Subcutaneous abdominal adipose tissue (tissue), 5 donors: ENCODE measurements around the gene SUOX.
A peak's percentile ranks its signal among the peaks of the same experiment; 100 is the strongest.
"Not testable (repeated sequence)": the region's sequence is repeated elsewhere in the genome, so short reads cannot be mapped to it uniquely, and the experiment has no call there.

ENCODE experiments used
- H3K27ac ChIP-seq: one replicate; pipeline ENCODE4 v1.7.0; 2013; ENCODE audit warnings: low read depth, mild to moderate bottlenecking, inconsistent platforms, low read length, moderate library complexity
- H3K27me3 ChIP-seq, 5 donors: one replicate each; pipeline ENCODE4 v1.7.0; 2013; ENCODE audit warnings: low read length in 5 of 5, inconsistent platforms in 1 of 5; ENCODE audit not compliant: control insufficient read depth in 5 of 5, insufficient read depth in 4 of 5
- H3K36me3 ChIP-seq, 5 donors: one replicate each; pipeline ENCODE4 v1.7.0; 2013; ENCODE audit warnings: low read length in 5 of 5; ENCODE audit not compliant: control insufficient read depth in 5 of 5, insufficient read depth in 5 of 5
- H3K4me1 ChIP-seq, 5 donors: one replicate each; pipeline ENCODE4 v1.7.0; 2013; ENCODE audit warnings: low read length in 5 of 5, mild to moderate bottlenecking in 3 of 5, moderate library complexity in 1 of 5; ENCODE audit not compliant: control insufficient read depth in 5 of 5, insufficient read depth in 5 of 5
- H3K4me3 ChIP-seq, 5 donors: one replicate each; pipeline ENCODE4 v1.7.0; 2013; ENCODE audit warnings: low read length in 5 of 5, low read depth in 1 of 5
- H3K9ac ChIP-seq, 5 donors: one replicate each; pipeline ENCODE4 v1.7.0; 2013; ENCODE audit warnings: low read length in 5 of 5, mild to moderate bottlenecking in 4 of 5, moderate library complexity in 3 of 5
- H3K9me3 ChIP-seq, 5 donors: one replicate each; pipeline ENCODE4 v1.7.0; 2013; ENCODE audit warnings: low read length in 5 of 5; ENCODE audit not compliant: control insufficient read depth in 5 of 5
- donor health status: healthy.
- donor health status: healthy.
- donor health status: healthy.
- donor health status: healthy.
- donor health status: healthy.

The SUOX gene

GRCh38 chr12:55970775-55971174 lies 26.3 kb upstream of the SUOX start:
- H3K27me3 ChIP-seq, result no peaks in the 10 kb centered on the region
- H3K9me3 ChIP-seq, result no peaks in the 10 kb centered on the region
- no peak overlapping the region for H3K9ac ChIP-seq
- H3K4me3 ChIP-seq, result no peak overlapping the region
- H3K36me3 ChIP-seq, result peaks cover 0 to 9% (median 4%) of the 10 kb centered on the region in 5 donors
- H3K27ac ChIP-seq, result no peak overlapping the region
- H3K4me1 ChIP-seq, result peaks cover 14 to 40% (median 38%) of the 10 kb centered on the region in 5 donors

- Histone ChIP-seq H3K4me1 (peaks cover 14 to 41% (median 32%) of the 10 kb centered on the region in 5 donors), H3K27me3 (no peaks in the 10 kb centered on the region), H3K9ac (no peak overlapping the region), H3K9me3 (no peaks in the 10 kb centered on the region), H3K27ac (peak overlapping the region; percentile 88), H3K36me3 (peaks cover 0 to 9% (median 5%) of the 10 kb centered on the region in 5 donors), H3K4me3 (no peak overlapping the region)
Measured at GRCh38 chr12:55972042-55972441, 25.0 kb upstream of the SUOX start.

- Histone ChIP-seq H3K4me1 (peaks cover 14 to 38% (median 30%) of the 10 kb centered on the region in 5 donors), H3K9ac (peak overlapping the region; percentile 86 to 96 (median 91)), H3K4me3 (peak overlapping the region; percentile 77 to 98 (median 93)), H3K27ac (peak overlapping the region; percentile 88), H3K27me3 (no peaks in the 10 kb centered on the region), H3K9me3 (no peaks in the 10 kb centered on the region), H3K36me3 (peaks cover 0 to 9% (median 5%) of the 10 kb centered on the region in 5 donors)
Measured at GRCh38 chr12:55972456-55972855, 24.6 kb upstream of the SUOX start.

GRCh38 chr12:55972911-55973598 lies 24.0 kb upstream of the SUOX start:
- Histone ChIP-seq H3K9me3 (no peaks in the 10 kb centered on the region), H3K36me3 (peaks cover 0 to 9% (median 5%) of the 10 kb centered on the region in 5 donors), H3K27ac (peak overlapping the region; percentile 88), H3K9ac (peak overlapping the region; percentile 86 to 96 (median 91)), H3K4me1 (peaks cover 14 to 38% (median 29%) of the 10 kb centered on the region in 5 donors), H3K27me3 (no peaks in the 10 kb centered on the region), H3K4me3 (peak overlapping the region; percentile 77 to 98 (median 93))

- H3K9ac ChIP-seq, result peak within 1 kb of the TSS; percentile 86 to 97 (median 96)
- peaks cover 14 to 38% (median 29%) of the 10 kb centered on the region in 5 donors for H3K4me1 ChIP-seq
- H3K27ac ChIP-seq, result peak within 1 kb of the TSS; percentile 88
- H3K9me3 ChIP-seq, result no peaks in the 10 kb centered on the region
- peaks cover 0 to 9% (median 5%) of the 10 kb centered on the region in 5 donors for H3K36me3 ChIP-seq
- H3K4me3 ChIP-seq, result peak within 1 kb of the TSS; percentile 85 to 98 (median 93)
- H3K27me3 ChIP-seq, result no peaks in the 10 kb centered on the region
Measured at GRCh38 chr12:55973599-55974307, 23.3 kb upstream of the SUOX start, which contains the start of gene RAB5B. Gene RAB5B (plus strand): TSS chr12:55974078. CDS start chr12:55986961, 12,883 bp downstream.

- Histone ChIP-seq H3K4me1 (peaks cover 14 to 38% (median 32%) of the 10 kb centered on the region in 5 donors), H3K27me3 (no peaks in the 10 kb centered on the region), H3K9me3 (no peaks in the 10 kb centered on the region), H3K4me3 (peak overlapping the region; percentile 61 to 98 (median 85)), H3K36me3 (peaks cover 0 to 9% (median 4%) of the 10 kb centered on the region in 5 donors), H3K27ac (peak overlapping the region; percentile 85), H3K9ac (peak overlapping the region; percentile 73 to 97 (median 94))
Measured at GRCh38 chr12:55974308-55974730, 22.8 kb upstream of the SUOX start.

- no peak overlapping the region for H3K27ac ChIP-seq
- no peak overlapping the region for H3K4me3 ChIP-seq
- no peaks in the 10 kb centered on the region for H3K27me3 ChIP-seq
- H3K9me3 ChIP-seq, result no peaks in the 10 kb centered on the region
- H3K4me1 ChIP-seq, result peaks cover 6 to 28% (median 22%) of the 10 kb centered on the region in 5 donors
- H3K9ac ChIP-seq, result no peak overlapping the region
- peaks cover 0 to 20% (median 11%) of the 10 kb centered on the region in 5 donors for H3K36me3 ChIP-seq
Measured at GRCh38 chr12:55978393-55978792, 18.7 kb upstream of the SUOX start.

- Histone ChIP-seq H3K4me1 (peaks cover 3 to 28% (median 22%) of the 10 kb centered on the region in 5 donors), H3K36me3 (peaks cover 0 to 25% (median 11%) of the 10 kb centered on the region in 5 donors), H3K9ac (no peak overlapping the region)
Measured at GRCh38 chr12:55979069-55979468, 18.0 kb upstream of the SUOX start.

GRCh38 chr12:55981882-55982281 lies 15.2 kb upstream of the SUOX start:
- H3K9ac ChIP-seq, H3K4me3 ChIP-seq: not testable (repeated sequence)
- peaks cover 13 to 43% (median 26%) of the 10 kb centered on the region in 5 donors for H3K36me3 ChIP-seq

More at GRCh38 chr12:55979069-55979468, 18.0 kb upstream of the SUOX start:
- Histone ChIP-seq H3K4me3 (no peak overlapping the region), H3K27ac (no peak overlapping the region), H3K27me3 (no peaks in the 10 kb centered on the region), H3K9me3 (no peaks in the 10 kb centered on the region)

More at GRCh38 chr12:55981882-55982281, 15.2 kb upstream of the SUOX start:
- not testable (repeated sequence) for H3K27ac ChIP-seq, H3K27me3 ChIP-seq, H3K9me3 ChIP-seq, H3K4me1 ChIP-seq
